ENCODE measurements around the gene RMC1.
"Not testable (repeated sequence)": the region's sequence is repeated elsewhere in the genome, so short reads cannot be mapped to it uniquely, and the experiment has no call there.

Gene RMC1

GRCh38 chr18:23536204-23536603 is 32.9 kb downstream of the RMC1 start:
- no peak for DNase-seq

DNA sequence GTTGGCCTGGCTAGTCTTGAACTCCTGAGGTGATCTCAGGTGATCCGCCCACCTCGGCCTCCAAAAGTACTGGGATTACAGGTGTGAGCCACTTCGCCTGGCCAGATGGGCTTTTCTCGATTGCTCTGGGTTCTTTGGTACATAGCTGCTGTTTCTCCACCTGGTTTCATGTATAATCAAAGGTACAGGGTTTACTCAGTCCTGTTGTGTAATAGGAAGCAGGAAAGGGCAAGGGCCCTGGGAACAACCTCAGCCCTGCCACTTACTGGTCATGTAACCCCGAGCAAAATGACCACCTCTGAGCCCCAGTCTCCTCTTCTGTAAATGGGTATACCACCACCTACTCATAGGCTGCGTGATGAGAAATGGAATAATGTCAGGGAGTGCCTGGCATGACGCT is 34.0 kb downstream of the RMC1 start:
- DNase-seq: no peak

GRCh38 chr18:23538001-23538400 is 34.7 kb downstream of the RMC1 start:
- DNase-seq: no peak

DNA sequence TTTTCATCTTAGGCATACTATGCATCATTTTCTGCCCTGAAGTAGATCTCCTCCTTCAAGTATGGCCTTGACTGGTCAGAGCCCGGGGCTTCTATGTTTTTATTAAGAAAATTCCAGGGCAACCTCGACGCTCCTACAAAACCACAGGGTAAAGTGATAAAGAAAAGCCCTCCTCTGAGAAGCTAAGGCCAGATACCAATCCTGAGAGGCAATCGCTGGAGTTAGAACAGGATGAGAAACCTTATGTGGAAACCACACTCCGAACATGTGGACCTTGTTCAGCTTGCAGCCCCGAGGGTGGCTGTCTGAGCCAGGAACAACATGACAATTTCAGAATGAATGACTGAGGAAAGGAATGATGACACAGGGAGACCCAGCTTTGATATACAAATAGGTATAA is 35.6 kb downstream of the RMC1 start:
- no peak for DNase-seq

DNA sequence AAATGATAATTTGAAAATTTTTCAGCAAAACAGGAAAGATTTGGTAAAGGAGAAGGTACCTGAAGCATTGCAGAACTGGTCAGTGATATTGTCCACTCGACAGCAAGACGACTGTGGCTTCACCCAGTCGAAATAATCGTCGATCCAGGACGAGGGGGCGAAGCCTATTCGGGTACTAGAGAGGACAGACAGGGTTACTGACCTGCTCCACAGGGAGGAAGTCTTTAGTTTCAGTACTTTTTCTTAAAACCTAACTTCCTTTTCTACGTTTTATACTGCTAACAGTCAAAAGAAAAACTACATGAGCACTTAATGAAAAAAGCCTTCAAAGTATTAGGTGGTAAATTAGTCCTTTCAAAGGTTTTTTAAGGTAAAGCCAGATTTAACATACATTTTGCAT is 36.0 kb downstream of the RMC1 start:
- no peak for DNase-seq

DNA sequence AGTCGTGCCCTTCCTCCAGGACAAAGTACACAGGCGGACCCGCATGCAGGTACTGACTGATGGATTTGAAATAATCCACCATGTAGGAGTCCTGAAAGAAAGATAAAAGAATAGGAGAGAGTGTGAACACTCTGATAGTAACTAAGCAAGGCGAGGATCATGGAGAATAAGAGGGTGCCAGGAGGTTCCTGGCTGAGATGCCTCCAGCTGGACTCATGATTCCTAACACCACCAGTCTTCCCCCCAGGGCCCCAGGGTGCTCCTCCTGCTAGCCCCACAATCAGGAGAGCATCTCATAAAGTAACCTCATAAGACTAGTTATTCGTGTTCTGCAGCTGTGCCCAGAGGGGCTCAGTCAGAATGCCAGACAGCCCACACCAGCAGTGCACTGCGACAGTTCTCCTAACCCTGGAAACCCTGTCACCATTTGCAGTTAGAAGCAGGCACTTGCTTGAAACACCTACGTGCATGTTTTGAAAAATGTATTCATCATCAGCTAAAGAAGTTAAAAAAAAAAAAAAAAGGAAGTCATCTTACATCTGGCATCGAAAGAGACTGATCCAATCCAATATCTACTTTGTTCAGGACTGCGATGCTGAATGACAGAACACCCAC is 36.7 kb downstream of the RMC1 start:
- no peak for DNase-seq

GRCh38 chr18:23540867-23541266 is 37.6 kb downstream of the RMC1 start:
- DNase-seq: no peak

GRCh38 chr18:23541349-23542093 is 38.2 kb downstream of the RMC1 start:
- no peak for DNase-seq

DNA sequence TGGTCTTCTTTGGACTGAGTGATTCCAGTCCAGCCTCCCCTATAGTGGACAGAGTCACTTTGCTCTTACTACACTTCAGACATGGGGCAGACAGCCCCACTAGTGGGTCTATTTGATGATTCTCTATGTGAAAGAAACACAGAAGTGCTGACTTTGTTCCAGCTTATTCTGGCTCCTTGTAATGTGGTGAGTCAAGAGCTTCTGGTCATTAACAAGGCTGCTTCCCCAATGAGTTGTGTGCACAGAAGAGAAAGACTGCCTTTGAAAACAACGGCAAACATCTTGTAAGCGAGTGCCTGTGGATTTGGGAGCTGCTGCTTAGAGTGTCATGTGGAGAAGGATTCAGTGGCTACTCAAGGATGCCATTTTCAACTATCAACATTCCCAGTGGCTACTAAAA is 39.1 kb downstream of the RMC1 start:
- DNase-seq: no peak

DNA sequence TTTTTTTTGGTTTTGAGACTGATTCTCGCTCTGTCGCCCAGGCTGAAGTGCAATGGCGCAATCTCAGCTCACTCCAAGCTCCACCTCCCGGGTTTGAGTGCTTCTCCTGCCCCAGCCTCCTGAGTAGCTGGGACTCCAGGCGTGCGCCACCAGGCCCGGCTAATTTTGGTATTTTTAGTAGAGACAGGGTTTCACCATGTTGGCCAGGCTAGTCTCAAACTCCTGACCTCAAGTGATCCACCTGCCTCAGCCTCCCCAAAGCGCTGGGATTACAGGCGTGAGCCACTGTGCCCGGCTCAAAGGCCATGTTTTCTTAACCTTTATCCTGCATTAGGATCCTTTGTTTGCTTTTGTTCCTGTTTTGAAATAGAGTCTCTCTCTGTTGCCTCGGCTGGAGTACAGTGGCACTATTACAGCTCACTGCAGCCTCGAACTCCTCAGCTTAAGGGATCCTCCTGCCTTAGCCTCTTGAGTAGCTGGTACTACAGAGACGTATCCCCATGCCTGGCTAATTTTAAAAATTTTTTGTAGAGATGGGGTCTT is 42.0 kb downstream of the RMC1 start:
- no peak for DNase-seq

DNA sequence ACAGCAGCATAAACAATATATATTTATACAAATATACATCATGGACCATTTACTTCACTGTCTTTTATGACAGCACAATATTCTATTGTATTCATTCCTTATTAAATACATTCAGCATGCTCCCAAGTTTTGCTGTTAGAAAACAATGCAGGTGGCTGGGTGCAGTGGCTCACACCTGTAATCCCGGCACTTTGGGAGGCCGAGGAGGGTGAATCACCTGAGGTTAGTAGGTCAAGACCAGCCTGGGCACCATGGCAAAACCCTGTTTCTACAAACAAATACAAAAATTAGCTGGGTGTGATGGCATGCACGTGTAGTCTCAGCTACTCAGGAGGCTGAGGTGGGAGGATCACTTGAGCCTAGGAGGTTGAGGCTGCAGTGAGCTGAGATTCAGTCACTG is 44.0 kb downstream of the RMC1 start:
- no peak for DNase-seq

DNA sequence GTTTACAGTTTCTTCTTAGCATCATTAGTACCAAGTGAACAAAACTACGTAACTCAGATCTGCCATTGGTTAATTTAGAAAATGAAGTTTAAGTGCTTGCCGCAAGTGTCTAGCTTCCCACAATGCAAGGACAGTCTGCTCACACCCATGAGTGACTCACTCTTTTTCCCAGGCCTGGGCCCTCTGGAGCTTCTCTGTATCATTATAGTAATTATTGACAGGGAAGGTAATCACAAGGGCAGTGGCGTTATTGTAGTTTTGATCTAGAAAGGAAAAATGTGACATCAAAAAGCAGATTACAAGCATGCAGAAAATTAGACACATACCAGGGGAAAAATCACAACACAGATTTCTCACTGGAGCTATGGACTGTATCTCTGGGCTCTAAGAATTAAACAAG is 44.5 kb downstream of the RMC1 start:
- no peak for DNase-seq

GRCh38 chr18:23548275-23548674 is 45.0 kb downstream of the RMC1 start:
- DNase-seq: no peak

GRCh38 chr18:23548719-23549118 is 45.4 kb downstream of the RMC1 start:
- DNase-seq: no peak

DNA sequence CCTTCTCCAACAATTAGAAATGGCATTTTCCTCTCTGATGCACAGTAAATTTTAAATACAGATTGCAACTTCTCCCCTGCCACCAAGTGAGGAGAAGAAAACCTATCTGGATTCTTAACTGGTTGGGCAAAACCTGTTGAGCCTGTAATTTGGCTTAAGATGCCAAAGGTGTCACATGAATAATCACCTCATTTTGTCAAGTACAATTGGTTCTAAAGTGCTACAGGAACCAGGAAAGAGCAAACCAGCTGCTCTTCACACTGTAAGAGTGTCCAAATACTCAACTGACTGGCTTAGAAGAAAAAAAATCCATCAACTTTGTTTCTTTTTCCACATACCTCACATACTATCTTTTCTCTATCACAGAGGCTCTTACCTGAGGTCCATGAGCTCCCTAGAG is 47.6 kb downstream of the RMC1 start:
- DNase-seq: no peak

DNA sequence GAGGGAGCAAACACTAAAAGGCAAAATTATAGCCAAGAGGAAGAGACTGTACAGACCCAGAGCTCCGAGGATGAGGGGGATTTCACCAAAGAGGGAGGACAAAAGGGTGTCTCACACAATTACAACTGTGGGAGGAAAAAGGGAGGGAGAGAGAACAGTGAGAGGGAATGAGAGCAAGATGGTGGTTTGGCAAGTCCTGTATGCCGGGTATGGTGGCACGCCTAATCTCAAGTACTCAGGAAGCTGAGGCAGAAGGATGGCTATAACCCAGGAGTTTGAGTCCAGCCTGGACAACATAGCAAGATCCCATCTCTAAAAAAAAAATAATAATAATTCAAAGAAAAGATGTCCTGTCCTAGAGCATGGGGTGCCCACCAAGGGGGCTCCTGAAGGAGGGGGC is 48.7 kb downstream of the RMC1 start:
- no peak for DNase-seq

GRCh38 chr18:23552505-23552904 is 49.2 kb downstream of the RMC1 start:
- no peak for DNase-seq

GRCh38 chr18:23553887-23554286 is 50.6 kb downstream of the RMC1 start:
- no peak for DNase-seq

- DNase-seq: no peak
Observed at GRCh38 chr18:23556145-23556780, 53.0 kb downstream of the RMC1 start.

DNA sequence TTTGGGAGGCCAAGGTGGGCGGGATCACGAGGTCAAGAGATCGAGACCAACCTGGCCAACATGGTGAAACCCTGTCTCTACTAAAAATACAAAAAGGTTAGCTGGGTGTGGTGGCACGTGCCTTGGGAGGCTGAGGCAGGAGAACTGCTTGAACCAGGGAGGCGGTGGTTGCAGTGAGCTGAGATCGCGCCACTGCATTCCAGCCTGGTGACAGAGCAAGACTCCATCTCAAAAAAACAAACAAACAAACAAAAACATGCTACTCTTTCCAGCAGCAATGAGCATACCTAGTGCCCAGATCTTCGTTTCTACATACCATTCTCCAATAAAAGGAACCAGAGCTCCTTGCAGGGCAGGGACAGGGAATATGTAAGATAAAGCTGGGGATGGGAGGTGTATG is 54.2 kb downstream of the RMC1 start:
- not testable (repeated sequence) for DNase-seq

DNA sequence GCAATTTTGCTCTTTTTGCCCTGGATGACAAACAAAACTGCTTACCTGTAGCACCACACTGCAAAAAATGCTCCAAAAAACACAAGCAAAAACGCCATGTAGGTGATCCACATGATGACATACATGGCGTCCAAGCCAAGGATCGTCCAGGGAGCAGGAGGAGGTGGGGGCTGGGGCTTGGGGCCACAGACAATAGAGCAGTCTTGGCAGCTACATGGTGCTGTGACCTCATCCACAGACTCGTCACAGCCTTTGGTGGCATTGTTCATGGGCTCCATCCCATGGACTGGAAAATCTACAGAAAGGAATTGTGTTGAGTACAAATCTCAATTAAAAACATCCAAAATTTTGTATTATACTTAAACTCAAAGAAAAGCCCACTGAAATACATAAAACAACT is 56.9 kb downstream of the RMC1 start:
- DNase-seq: no peak

DNA sequence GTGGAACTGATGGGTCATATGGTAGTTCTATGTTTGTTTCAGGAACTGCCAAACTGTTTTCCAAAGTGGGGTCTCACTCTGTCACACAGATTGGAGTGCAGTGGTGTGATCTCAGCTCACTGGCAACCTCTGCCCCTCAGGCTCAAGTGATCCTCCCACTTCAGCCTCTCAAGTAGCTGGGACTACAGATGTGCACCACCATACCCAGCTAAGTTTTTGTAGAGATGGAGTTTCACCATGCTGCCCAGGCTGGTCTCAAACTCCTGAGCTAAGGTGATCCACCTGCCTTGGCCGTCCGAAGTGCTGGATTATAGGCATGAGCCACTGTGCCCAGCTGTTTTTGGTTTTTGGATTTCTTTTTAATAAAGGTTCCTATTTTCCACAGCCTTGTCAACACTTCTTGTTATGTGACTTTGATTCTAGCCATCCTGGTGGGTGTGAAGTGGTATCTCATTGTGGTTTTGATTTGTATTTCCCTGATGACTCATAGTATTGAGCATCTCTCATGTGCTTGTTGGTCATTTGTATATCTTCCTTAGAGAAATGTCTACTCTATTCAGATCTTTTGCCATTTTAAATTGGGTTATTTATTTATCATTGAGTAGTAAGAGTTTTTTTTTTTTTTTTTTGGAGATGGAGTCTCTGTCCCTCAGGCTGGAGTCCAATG is 60.2 kb downstream of the RMC1 start:
- DNase-seq: no peak

DNA sequence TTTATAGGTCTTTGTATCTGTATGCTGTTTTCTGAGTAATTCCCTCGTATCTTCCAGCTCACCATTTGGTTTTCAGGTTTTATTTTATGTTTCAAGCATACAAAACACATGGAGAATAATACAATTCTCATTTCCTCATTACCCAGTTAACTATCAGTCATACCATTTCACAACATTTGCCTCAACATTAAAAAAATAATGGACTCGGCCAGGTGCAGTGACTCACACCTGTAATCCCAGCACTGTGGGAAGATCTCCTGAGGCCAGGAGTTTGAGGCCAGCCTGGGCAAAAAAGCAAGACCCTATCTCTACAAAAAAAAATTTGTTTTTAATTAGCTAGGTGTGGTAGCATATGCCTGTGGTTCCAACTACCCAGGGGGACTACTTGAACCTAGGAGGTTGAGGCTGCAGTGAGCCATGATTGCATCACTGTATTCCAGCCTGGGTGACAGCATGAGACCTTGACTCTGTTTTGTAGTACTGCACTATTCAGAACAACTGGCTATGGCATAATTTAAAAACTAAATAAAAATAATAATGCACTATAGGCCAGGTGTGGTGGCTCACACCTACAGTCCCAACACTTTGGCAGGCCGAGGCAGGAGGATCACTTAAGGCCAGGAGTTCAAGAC is 62.7 kb downstream of the RMC1 start:
- DNase-seq: no peak

Measured in activated CD4-positive, CD25-positive, alpha-beta regulatory T cell (primary cell).